Limb (tissue), 2 donors: ENCODE measurements around the gene PACS1.

ENCODE experiments used
- DNase-seq, 2 donors: peaks; one replicate each; pipeline ENCODE4 v3.0.0-alpha.2; 2016; ENCODE audit errors: extremely low spot score in 2 of 2

The PACS1 gene

DNA sequence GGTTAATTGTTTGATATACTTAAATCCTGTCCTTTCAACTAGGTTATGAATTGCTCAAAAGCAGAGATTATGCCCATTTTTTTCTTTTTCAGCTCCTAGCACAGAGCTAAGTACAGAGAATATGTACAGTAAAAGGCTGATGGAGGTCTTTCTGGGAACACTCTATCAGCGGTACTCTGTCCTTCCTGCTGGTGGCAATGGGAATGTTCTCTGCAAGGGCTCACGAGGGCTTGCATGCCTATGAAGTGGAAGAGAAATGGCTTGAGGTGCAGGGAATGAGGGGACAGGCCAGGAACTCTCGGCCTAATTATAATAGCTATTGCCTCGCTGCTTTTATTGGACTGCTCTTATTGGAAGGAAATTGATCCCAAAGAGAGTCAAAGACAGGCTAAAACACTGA is 114.7 kb downstream of the PACS1 start:
- no peak for DNase-seq

- DNase-seq, result no peak
Measured at GRCh38 chr11:66186470-66186869, 116.4 kb downstream of the PACS1 start.

GRCh38 chr11:66187453-66187852 is 117.4 kb downstream of the PACS1 start:
- no peak for DNase-seq

DNA sequence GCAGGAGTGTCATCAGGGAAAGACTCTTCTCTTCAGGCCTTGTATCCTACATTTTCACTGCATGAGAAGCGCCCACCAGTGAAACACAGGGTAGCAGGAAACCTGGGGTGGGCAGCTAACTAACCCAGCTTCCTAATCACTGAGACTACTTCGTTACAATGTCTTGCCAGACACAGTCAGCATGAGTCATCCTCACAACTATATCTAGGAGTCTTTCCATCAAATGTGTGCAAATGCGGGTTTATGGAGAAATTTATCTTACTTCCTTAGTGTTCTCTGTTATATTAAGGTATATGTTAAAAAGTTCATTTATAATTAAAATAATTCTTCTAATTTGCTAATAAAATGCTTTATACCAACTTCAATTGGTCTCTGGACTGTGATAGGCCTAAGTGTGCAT is 118.5 kb downstream of the PACS1 start:
- DNase-seq, result no peak

DNA sequence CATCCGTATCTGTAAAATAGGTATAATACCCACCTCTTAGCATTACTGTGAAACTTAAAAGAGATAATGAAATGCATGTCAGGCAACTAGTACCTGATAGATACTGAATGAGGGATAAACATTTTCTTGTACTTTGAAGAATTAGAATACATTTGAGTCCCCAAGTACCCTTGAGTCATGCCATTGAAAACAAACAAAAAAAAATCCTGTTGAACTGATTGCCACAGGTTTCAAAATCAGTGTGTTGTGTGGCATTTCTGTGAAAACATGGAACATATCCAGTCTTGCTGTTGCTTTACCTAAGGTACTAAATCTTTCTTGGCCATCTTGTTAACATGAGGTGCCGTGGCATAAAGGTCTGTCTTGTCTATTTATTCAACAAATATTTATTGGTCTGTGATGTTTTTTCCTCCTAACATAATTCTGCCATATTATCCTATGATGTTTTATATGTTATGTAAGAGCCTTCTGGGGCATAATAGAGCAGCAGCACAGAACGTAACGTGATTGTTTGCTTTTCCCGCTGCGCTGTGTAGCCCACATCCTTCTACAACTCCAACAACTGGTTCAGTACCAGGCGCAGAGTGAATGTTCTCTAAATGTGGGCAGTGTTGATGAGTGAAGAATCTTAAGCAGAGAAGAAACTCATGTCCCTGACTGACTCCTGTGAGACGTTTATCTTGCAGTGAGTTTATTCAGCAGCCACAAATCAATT is 119.1 kb downstream of the PACS1 start:
- DNase-seq, result no peak

DNA sequence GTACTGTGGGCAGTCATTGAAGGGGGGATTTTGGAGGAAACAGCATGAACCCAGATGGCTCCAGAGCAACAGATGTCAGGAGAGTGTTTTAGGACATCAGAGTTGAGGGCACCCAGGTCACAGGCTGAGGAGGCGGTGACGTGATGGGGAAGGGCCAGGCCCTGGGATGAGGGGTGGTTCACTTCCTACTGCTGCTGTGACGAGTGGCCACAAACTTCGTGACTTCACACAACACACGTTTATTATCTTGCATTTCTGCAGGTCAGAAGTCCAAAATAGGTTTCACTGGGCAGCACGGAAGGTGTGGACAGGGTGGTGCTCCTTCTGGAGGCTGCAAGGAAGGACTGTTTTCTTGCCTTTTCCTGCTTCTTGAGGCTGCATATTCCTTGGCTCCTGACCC is 120.7 kb downstream of the PACS1 start:
- no peak for DNase-seq

DNA sequence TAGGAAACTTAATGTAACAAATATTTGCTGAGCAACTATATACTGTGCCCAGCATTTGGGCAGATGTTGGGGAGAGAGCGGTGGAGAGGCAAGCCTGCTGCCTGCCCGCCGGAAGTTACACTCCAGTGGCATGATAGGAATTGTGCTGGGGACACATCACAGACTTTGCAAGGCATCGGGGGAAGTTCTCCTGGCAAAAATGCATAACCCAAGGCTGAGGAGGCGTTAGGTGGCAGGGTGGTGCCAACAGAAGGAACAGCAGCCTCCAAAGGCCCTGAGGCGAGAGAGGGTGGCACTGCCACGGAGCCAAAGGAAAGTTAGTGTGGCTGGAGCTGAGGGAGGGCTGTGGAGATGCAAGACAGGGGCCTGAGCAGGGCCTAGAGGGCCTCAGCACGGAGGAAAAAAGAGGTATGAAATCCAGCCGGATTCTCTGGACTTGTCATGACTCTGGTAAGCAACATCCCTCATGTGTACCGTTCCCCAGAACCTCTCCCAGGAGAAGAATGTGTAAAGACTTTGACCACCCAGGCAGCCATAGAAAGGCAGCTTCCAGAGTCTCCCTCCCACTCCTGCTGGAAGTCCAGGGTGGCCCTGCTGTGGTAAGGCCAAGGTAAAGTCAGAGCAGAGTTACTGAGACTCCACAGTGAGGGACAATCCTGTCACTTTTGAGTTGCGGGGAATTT is 122.2 kb downstream of the PACS1 start:
- DNase-seq, result no peak

DNA sequence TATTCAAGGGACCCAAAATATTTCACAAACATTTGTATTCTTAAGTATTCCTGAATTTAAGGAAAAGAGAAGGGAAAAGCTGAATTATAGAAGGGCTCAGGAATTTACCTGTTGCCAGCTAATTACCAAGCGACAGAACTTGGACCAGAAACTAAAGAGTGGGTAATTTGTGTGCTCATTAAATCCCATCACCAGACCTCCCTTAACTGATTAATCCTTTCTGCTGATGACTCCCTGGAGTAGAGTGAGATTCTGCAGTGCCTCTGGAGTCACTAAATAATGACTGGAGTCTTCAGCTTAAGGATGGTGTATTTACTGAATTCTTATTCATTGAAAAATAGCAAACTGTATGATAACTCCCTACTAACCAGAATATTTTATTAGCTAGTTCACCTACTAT is 124.3 kb downstream of the PACS1 start:
- no peak for DNase-seq

GRCh38 chr11:66195867-66196266 is 125.8 kb downstream of the PACS1 start:
- no peak for DNase-seq

- DNase-seq, result no peak
Measured at GRCh38 chr11:66203847-66204246, 133.8 kb downstream of the PACS1 start.

GRCh38 chr11:66204412-66204811 is 134.3 kb downstream of the PACS1 start:
- DNase-seq, result no peak

DNA sequence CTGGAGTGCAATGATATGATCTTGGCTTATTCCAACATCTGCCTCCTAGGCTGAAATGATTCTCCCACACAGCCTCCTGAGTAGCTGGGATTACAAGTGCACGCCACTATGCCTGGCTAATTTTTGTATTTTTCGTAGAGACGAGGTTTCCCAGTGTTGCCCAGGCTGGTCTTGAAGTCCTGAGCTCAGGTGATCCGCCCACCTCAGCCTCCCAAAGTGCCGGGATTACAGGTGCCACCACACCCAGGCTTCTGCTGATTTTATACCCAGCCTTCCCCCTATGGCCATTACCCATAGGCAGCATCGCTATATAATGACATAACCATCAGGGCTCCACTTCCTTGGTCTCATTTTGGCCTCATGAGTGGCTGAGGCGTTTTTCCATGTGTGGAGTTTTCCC is 137.7 kb downstream of the PACS1 start:
- DNase-seq, result no peak

GRCh38 chr11:66211100-66211499 is 141.0 kb downstream of the PACS1 start:
- DNase-seq, result no peak

DNA sequence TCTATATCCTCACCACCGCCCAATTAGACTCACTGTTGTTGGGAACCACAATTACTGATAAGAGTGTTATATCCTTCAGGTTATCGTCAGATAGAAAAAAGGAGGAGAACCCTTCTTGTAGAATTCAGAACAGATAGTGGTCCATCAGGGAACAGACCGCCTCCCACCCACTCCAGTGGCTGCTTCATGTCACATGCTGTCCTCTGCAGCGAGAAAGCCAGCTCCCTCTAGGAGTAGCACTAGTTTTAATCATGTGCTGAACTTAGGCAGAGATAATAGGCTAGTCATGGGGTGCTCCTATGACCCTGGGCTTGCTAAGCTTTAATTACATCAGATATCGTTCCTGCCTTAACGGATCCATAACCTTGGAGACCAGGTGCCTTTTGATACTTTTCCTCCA is 146.8 kb downstream of the PACS1 start:
- no peak for DNase-seq

GRCh38 chr11:66218036-66218435 is 148.0 kb downstream of the PACS1 start:
- DNase-seq, result no peak

DNA sequence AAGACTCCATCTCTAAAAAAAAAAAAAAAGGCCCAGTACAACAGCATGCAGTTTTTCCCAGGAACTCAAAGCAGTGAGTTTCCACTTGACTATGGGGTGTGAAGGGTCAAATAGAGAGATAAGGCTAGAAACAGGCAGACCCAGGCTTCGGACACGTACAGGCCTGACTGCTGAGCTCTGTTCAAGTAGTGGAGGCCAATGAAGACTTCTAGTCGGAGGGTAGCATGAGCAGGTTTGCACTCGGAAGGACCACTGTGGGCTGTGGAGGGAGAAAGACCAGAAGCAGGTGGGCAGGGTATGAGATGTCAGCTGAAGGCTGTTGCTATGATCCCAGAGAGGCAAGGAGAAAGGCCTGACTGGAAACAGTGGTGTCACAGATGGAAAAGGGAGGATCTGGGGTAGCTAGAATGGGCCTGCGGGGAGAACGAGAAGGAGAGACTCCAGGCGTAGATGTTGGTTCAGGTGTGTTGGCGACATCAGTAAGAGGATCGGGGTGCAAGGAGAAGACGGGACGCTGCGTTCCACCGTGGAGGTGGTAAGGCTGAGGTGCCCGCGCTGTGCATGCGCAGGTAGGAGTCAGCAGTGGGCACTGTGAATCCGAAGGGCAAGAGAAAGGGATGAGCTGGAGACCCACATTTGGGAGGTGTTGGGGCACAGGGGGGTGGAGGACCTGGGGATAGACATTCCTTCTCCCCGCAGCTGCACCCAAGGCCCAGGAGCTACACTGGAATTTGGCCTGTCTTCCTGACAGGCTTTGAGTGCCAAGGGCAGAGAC is 149.0 kb downstream of the PACS1 start:
- no peak for DNase-seq

- DNase-seq, result no peak
Measured at GRCh38 chr11:66219846-66220565, 149.9 kb downstream of the PACS1 start.

GRCh38 chr11:66220566-66220935 is 150.5 kb downstream of the PACS1 start:
- DNase-seq, result no peak

DNA sequence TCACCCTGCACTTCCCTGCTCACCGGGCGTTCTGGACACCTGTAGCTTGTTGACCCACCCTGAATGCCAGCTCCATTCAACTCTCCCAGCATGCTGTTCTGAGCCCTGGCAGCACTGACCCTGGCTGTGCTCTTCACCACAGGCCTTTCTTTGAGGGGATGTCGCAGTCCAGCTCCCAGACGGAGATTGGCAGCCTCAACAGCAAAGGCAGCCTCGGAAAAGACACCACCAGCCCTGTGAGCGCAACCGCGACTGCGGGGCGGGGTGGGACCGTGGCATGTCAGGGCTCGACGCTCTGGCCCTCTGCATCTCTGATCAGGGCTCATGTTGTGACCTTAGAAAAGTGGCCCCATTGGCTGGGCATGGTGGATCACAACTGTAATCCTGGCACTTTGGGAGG is 150.9 kb downstream of the PACS1 start:
- DNase-seq, result no peak

GRCh38 chr11:66221726-66222236 is 151.7 kb downstream of the PACS1 start:
- DNase-seq, result no peak

GRCh38 chr11:66222358-66223149 is 152.5 kb downstream of the PACS1 start:
- DNase-seq, result peak; percentile 87 to 91
